ENCODE data around the gene RPL37.
"Not testable (repeated sequence)": the region's sequence is repeated elsewhere in the genome, so short reads cannot be mapped to it uniquely, and the experiment has no call there.

DNA sequence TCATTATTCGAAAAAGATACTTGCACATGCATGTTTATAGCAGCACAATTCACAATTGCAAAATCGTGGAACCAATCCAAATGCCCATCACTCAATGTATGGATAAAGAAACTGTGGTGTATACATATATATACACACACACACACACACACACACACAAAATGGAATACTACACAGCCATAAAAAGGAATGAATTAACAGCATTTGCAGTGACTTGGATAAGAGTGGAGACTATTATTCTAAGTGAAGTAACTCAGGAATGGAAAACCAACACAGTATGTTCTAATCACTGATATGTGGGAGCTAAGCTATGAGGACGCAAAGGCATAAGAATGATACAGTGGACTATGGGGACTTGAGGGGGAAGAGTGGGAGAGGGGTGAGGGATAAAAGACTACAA, 40.1 kb downstream of the RPL37 start:
- TF ChIP-seq, protein P1, sequence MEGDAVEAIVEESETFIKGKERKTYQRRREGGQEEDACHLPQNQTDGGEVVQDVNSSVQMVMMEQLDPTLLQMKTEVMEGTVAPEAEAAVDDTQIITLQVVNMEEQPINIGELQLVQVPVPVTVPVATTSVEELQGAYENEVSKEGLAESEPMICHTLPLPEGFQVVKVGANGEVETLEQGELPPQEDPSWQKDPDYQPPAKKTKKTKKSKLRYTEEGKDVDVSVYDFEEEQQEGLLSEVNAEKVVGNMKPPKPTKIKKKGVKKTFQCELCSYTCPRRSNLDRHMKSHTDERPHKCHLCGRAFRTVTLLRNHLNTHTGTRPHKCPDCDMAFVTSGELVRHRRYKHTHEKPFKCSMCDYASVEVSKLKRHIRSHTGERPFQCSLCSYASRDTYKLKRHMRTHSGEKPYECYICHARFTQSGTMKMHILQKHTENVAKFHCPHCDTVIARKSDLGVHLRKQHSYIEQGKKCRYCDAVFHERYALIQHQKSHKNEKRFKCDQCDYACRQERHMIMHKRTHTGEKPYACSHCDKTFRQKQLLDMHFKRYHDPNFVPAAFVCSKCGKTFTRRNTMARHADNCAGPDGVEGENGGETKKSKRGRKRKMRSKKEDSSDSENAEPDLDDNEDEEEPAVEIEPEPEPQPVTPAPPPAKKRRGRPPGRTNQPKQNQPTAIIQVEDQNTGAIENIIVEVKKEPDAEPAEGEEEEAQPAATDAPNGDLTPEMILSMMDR (IDR thresholded peaks at IDR 0.05; ENCODE audit: borderline replicate concordance, extremely low read depth, low read length, poor library complexity, severe bottlenecking), result not testable (repeated sequence)
- not testable (repeated sequence) for TF ChIP-seq EZH2 (IDR thresholded peaks at IDR 0.05; ENCODE audit: borderline replicate concordance, low read depth, low read length, severe bottlenecking)
